ENCODE data around the gene FLNC.

The FLNC gene

DNA sequence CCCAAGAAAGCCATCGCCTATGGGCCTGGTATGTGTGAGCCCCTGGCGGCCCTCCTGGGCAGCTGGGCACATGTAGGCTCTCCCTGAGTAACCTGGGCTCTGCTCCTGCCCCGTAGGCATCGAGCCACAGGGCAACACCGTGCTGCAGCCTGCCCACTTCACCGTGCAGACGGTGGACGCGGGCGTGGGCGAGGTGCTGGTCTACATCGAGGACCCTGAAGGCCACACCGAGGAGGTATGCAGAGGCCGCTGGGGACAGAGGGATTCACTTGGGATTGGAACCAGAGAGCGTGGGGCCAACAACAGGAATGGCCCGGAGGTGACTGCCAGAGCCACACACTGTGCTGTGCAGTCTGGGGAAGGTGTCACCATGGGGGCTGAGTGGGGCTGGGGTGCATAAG is 7.3 kb downstream of the FLNC start:
- H3K4me1 ChIP-seq, result peaks cover 4% of the 10 kb centered on the region
- H3K27ac ChIP-seq, result no peak overlapping the region
- no peaks in the 10 kb centered on the region for H3K27me3 ChIP-seq (ENCODE audit: control insufficient read depth, insufficient read depth, low read length)
- no peak overlapping the region for H3K4me2 ChIP-seq (ENCODE audit: low read length)
- no peaks in the 10 kb centered on the region for H3K79me2 ChIP-seq
- H3K9me3 ChIP-seq (ENCODE audit: control insufficient read depth, low read length), result no peaks in the 10 kb centered on the region
- no peak overlapping the region for H2AFZ ChIP-seq
- no peak overlapping the region for H3K4me3 ChIP-seq (ENCODE audit: low read depth, low read length)
- H3K9ac ChIP-seq, result no peak overlapping the region
- TF ChIP-seq, protein P1, sequence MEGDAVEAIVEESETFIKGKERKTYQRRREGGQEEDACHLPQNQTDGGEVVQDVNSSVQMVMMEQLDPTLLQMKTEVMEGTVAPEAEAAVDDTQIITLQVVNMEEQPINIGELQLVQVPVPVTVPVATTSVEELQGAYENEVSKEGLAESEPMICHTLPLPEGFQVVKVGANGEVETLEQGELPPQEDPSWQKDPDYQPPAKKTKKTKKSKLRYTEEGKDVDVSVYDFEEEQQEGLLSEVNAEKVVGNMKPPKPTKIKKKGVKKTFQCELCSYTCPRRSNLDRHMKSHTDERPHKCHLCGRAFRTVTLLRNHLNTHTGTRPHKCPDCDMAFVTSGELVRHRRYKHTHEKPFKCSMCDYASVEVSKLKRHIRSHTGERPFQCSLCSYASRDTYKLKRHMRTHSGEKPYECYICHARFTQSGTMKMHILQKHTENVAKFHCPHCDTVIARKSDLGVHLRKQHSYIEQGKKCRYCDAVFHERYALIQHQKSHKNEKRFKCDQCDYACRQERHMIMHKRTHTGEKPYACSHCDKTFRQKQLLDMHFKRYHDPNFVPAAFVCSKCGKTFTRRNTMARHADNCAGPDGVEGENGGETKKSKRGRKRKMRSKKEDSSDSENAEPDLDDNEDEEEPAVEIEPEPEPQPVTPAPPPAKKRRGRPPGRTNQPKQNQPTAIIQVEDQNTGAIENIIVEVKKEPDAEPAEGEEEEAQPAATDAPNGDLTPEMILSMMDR (IDR thresholded peaks at IDR 0.05), result no peak
- H3K36me3 ChIP-seq (ENCODE audit: control insufficient read depth, insufficient read depth, low read length), result no peaks in the 10 kb centered on the region

GRCh38 chr7:128838109-128838779 is 8.0 kb downstream of the FLNC start:
- Histone ChIP-seq H3K4me1 (peaks cover 3% of the 10 kb centered on the region), H3K4me3 (ENCODE audit: low read depth, low read length) (no peak overlapping the region), H3K27ac (no peak overlapping the region), H3K9me3 (ENCODE audit: control insufficient read depth, low read length) (no peaks in the 10 kb centered on the region), H3K36me3 (ENCODE audit: control insufficient read depth, insufficient read depth, low read length) (no peaks in the 10 kb centered on the region), H3K79me2 (no peaks in the 10 kb centered on the region), H3K27me3 (ENCODE audit: control insufficient read depth, insufficient read depth, low read length) (no peaks in the 10 kb centered on the region), H2AFZ (no peak overlapping the region), H3K9ac (no peak overlapping the region), H3K4me2 (ENCODE audit: low read length) (no peak overlapping the region)
- TF ChIP-seq, protein P1 (IDR thresholded peaks at IDR 0.05), result no peak

DNA sequence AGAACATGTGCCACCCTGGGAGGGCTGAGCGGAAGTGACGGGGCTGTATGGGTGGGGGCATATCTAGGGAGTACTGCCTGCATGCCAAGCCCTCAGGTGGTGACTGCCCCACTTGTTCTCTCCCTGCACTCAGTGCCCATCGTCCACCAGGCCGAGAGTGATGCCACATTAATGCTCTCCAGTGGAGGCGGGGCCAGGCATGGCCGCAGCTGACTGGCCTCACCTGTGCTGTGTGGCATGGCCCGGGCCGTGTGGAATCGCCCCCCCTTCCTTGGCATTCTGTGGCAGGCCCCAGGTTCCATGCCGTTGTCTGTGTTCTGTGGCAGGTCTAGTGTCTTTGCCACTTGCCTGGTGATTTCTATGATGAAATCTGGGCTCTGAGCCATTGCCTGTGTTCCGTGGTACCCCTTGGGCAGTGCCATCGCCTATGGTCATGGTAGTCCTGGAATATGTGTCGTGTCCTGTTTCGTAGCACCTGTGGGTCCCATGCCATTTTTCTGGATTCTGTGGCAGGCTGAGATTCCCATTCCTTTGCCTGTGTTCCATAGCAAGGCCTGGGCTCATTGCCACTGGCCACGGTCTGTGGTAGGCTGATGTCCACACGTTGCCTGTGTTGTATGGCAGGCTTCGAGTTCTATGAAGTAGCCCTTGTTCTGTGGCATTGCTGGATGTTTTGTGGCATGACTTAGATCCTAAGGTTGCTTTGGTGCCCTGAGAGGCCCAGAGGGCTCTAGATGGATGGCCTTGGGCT is 8.9 kb downstream of the FLNC start:
- no peak overlapping the region for H2AFZ ChIP-seq
- TF ChIP-seq, protein P1 (IDR thresholded peaks at IDR 0.05), result no peak
- no peak overlapping the region for H3K27ac ChIP-seq
- no peaks in the 10 kb centered on the region for H3K4me1 ChIP-seq
- H3K9me3 ChIP-seq (ENCODE audit: control insufficient read depth, low read length), result no peaks in the 10 kb centered on the region
- no peak overlapping the region for H3K9ac ChIP-seq
- H3K27me3 ChIP-seq (ENCODE audit: control insufficient read depth, insufficient read depth, low read length), result no peaks in the 10 kb centered on the region
- no peaks in the 10 kb centered on the region for H3K79me2 ChIP-seq
- no peak overlapping the region for H3K4me2 ChIP-seq (ENCODE audit: low read length)
- no peaks in the 10 kb centered on the region for H3K36me3 ChIP-seq (ENCODE audit: control insufficient read depth, insufficient read depth, low read length)
- H3K4me3 ChIP-seq (ENCODE audit: low read depth, low read length), result no peak overlapping the region

- Histone ChIP-seq H3K4me2 (ENCODE audit: low read length) (no peak overlapping the region), H3K27me3 (ENCODE audit: control insufficient read depth, insufficient read depth, low read length) (no peaks in the 10 kb centered on the region), H3K27ac (no peak overlapping the region), H3K9me3 (ENCODE audit: control insufficient read depth, low read length) (no peaks in the 10 kb centered on the region), H3K9ac (no peak overlapping the region), H3K4me1 (no peaks in the 10 kb centered on the region), H2AFZ (no peak overlapping the region), H3K4me3 (ENCODE audit: low read depth, low read length) (no peak overlapping the region), H3K36me3 (ENCODE audit: control insufficient read depth, insufficient read depth, low read length) (no peaks in the 10 kb centered on the region), H3K79me2 (no peaks in the 10 kb centered on the region)
- TF ChIP-seq, protein P1 (IDR thresholded peaks at IDR 0.05), result no peak
These were observed 9.6 kb downstream of the FLNC start for GRCh38 chr7:128839751-128840177.
